Lower leg skin (tissue), 4 donors: Measurements from ENCODE around the gene ARX. TPM values are rescaled to one million over a fixed set of nuclear protein-coding genes. Genes with fewer than 3 reads are reported as not detected.

Experiments
- DNase-seq, 2 donors: peaks; one replicate each; pipeline ENCODE4 v3.0.0-alpha.2; 2019; ENCODE audit warnings: low spot score in 2 of 2
- H3K4me3 ChIP-seq: fragments of 200-600 bp; sonication (generic); 2 replicates; pipeline ENCODE4 v1.5.1; 2017; ENCODE audit warnings: mild to moderate bottlenecking, low read depth; ENCODE audit not compliant: poor library complexity, severe bottlenecking
- POLR2A ChIP-seq, 2 donors: fragments of 450-650 bp; IDR thresholded peaks; one replicate each; pipeline ENCODE4 v1.6.1; 2016 to 2017; ENCODE audit warnings: antibody characterized with exemption in 2 of 2, mild to moderate bottlenecking in 1 of 2, moderate library complexity in 1 of 2
- WGBS, 2 donors: methylation state at CpG; one replicate each; pipeline ENCODE4 v1.1.5; 2018; 5-methylcytosine and 5-hydroxymethylcytosine counted together
- intact Hi-C: fragments of 100-400 bp; cut with DNase I; formaldehyde crosslinking; loops from one replicate; pipeline ENCODE4 v1.15.0; 2023; ENCODE audit warnings: low total_unique reads
- total RNA-seq, 4 donors: library from RNA; depleted of rRNA; stranded (reverse); fragments of >200 nt; gene quantifications; one replicate each; pipeline ENCODE4 v1.1.0, GENCODE V29; 2016
- TF ChIP-seq, protein P1 (sequence below), 3 donors: fragments of 450-650 bp; IDR thresholded peaks; one replicate each; pipeline ENCODE4 v1.5.1; 2016; ENCODE audit warnings: antibody characterized with exemption in 3 of 3, mild to moderate bottlenecking in 3 of 3, moderate library complexity in 2 of 3

Gene ARX
- total RNA-seq, 4 donors from 2014 or later = not detected

DNA sequence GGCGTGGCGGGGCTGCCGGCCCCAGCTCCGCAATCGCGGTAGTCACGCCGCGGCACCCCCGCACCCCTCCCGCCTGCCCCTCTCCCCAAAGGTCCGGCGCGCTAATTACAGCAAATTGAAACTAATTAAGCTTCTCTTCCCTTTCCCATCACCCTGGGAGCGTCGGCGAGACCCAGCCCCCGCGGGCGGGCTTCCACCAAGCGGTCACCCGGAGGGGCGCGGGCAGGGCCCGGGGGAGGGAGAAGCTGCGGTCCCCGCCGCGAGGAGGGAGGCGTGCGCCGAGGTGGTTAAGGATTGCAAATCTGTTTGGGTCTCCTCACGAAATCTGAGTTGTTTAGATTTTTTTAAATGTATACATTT is 13.1 kb downstream of the ARX start:
- WGBS, 2 donors = 14 to 19% methylated on average over 4 to 28 of the region's 33 CpGs
- intact Hi-C loops = no loop called here
- DNase-seq = no peak
- TF ChIP-seq POLR2A (IDR thresholded peaks at IDR 0.05) = no peak
- TF ChIP-seq, protein P1, sequence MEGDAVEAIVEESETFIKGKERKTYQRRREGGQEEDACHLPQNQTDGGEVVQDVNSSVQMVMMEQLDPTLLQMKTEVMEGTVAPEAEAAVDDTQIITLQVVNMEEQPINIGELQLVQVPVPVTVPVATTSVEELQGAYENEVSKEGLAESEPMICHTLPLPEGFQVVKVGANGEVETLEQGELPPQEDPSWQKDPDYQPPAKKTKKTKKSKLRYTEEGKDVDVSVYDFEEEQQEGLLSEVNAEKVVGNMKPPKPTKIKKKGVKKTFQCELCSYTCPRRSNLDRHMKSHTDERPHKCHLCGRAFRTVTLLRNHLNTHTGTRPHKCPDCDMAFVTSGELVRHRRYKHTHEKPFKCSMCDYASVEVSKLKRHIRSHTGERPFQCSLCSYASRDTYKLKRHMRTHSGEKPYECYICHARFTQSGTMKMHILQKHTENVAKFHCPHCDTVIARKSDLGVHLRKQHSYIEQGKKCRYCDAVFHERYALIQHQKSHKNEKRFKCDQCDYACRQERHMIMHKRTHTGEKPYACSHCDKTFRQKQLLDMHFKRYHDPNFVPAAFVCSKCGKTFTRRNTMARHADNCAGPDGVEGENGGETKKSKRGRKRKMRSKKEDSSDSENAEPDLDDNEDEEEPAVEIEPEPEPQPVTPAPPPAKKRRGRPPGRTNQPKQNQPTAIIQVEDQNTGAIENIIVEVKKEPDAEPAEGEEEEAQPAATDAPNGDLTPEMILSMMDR (IDR thresholded peaks at IDR 0.05) = no peak
- H3K4me3 ChIP-seq = no peak overlapping the region

GRCh38 chrX:25001808-25002660 is 13.7 kb downstream of the ARX start:
- TF ChIP-seq, protein P1 (IDR thresholded peaks at IDR 0.05) = no peak
- TF ChIP-seq POLR2A (IDR thresholded peaks at IDR 0.05) = no peak
- 48 to 79% methylated on average over 8 to 40 of the region's 65 CpGs for WGBS, 2 donors
- no peak overlapping the region for H3K4me3 ChIP-seq
- no peak for DNase-seq
- intact Hi-C loops = no loop called here

DNA sequence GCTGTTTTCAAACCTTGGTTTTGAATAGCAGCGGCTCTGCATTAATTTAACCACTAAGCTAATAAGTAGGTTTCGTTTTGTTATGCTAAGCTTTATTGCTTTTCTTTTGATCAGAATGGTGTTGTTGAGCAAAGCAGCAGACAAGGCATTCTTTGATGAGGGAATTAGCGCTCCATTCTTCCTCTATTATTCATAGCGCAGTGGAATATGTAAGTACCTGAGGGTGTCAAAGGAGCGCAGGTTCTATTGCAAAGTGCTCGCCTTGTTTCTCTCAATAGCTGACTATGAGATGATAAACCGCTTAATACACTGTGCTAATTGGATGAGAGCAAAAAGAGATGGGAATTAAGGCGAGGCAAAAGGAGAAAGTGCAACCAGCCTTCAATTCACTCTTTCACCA is 16.3 kb downstream of the ARX start:
- intact Hi-C loops = no loop called here
- TF ChIP-seq, protein P1 (IDR thresholded peaks at IDR 0.05) = no peak
- no peak for TF ChIP-seq POLR2A (IDR thresholded peaks at IDR 0.05)
- no peak for DNase-seq
- H3K4me3 ChIP-seq = no peak overlapping the region
- WGBS, 2 donors = 68 to 93% methylated on average over 8 of the region's 8 CpGs

- H3K4me3 ChIP-seq = no peak overlapping the region
- TF ChIP-seq POLR2A (IDR thresholded peaks at IDR 0.05) = no peak
- TF ChIP-seq, protein P1 (IDR thresholded peaks at IDR 0.05) = no peak
- WGBS, 2 donors = 63 to 80% methylated on average over 5 of the region's 5 CpGs
- no peak for DNase-seq
- intact Hi-C loops = no loop called here
Measured at GRCh38 chrX:24996096-24996709, 19.6 kb downstream of the ARX start.

DNA sequence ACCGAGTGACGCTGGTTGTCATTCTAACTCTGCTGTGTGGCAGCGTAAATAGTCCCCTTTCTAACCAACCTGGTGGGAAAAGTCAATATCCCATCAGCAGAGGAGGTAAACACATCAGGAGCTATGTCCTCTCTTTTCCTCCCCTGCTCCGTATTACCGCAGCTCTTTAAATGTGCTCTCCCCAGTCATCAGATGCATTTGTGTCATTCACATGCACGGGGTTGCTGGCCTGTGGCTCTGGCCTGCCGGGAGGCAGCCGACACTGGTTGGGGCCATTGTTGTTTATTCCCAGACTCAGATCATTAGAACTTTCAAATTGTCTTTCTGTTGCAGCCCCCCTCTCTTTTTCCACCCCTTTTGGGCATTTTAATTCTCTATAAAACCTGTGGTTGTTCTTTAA is 21.9 kb downstream of the ARX start:
- TF ChIP-seq, protein P1 (IDR thresholded peaks at IDR 0.05) = no peak
- TF ChIP-seq POLR2A (IDR thresholded peaks at IDR 0.05) = no peak
- WGBS, 2 donors = 71 to 92% methylated on average over 8 of the region's 8 CpGs
- no peak for DNase-seq
- intact Hi-C loops = no loop called here
- H3K4me3 ChIP-seq = no peak overlapping the region
